Astrocyte of the cerebellum (primary cell): ENCODE measurements around the gene NHSL2.
"Not testable (repeated sequence)": the region's sequence is repeated elsewhere in the genome, so short reads cannot be mapped to it uniquely, and the experiment has no call there.

Experiments
- DNase-seq: peaks from one replicate; pipeline ENCODE4 v3.0.0-alpha.2; 2011; ENCODE audit warnings: low read depth
- H3K4me3 ChIP-seq: 2 replicates; pipeline ENCODE4 v1.5.1; 2011; ENCODE audit warnings: mild to moderate bottlenecking, low read depth, low read length, moderate library complexity
- CTCF ChIP-seq: IDR thresholded peaks from 2 replicates; pipeline ENCODE4 v1.5.1; 2012; ENCODE audit warnings: low read length, low read depth, moderate library complexity, mild to moderate bottlenecking; ENCODE audit errors: missing control alignments
- in situ Hi-C: cut with HindIII; loops from 2 replicates; pipeline ENCODE4 v1.10.0; 2017; ENCODE audit warnings: low sequenced_read_pairs

The NHSL2 gene

GRCh38 chrX:72052415-72053090 is 141.9 kb downstream of the NHSL2 start:
- in situ Hi-C loops = no loop called here
- no peak overlapping the region for H3K4me3 ChIP-seq
- no peak for TF ChIP-seq CTCF
- no peak for DNase-seq

GRCh38 chrX:72053508-72053907 is 142.9 kb downstream of the NHSL2 start:
- DNase-seq = no peak
- TF ChIP-seq CTCF = no peak
- no peak overlapping the region for H3K4me3 ChIP-seq
- in situ Hi-C loops = no loop called here

- H3K4me3 ChIP-seq = no peak overlapping the region
- TF ChIP-seq CTCF = no peak
- DNase-seq = no peak
- in situ Hi-C loops = no loop called here
Measured at GRCh38 chrX:72054779-72055489, 144.3 kb downstream of the NHSL2 start.

GRCh38 chrX:72057331-72057730 is 146.7 kb downstream of the NHSL2 start:
- in situ Hi-C loops = no loop called here
- DNase-seq = no peak
- no peak for TF ChIP-seq CTCF
- H3K4me3 ChIP-seq = no peak overlapping the region

- in situ Hi-C loops = no loop called here
- no peak for TF ChIP-seq CTCF
Measured at GRCh38 chrX:72057849-72058248, 147.2 kb downstream of the NHSL2 start.

GRCh38 chrX:72058346-72058745 is 147.7 kb downstream of the NHSL2 start:
- DNase-seq, in situ Hi-C loops, H3K4me3 ChIP-seq: not testable (repeated sequence)

More at GRCh38 chrX:72057849-72058248, 147.2 kb downstream of the NHSL2 start:
- DNase-seq = no peak
- H3K4me3 ChIP-seq = no peak overlapping the region
